GM19395 (cell line): ENCODE data around the gene SP5.
"Not testable (repeated sequence)": the region's sequence is repeated elsewhere in the genome, so short reads cannot be mapped to it uniquely, and the experiment has no call there.

ENCODE experiments used
- ATAC-seq: cut with Tn5 transposase; IDR thresholded peaks from one replicate; pipeline ENCODE4 v1.9.1; 2021; ENCODE audit warnings: mild to moderate bottlenecking, moderate library complexity; ENCODE audit not compliant: unreplicated experiment

Gene SP5

GRCh38 chr2:170715062-170715931 lies at the start of gene SP5:
SP5 (plus strand) TSS chr2:170715337; CDS start chr2:170715513, 176 bp downstream.
- no peak for ATAC-seq

GRCh38 chr2:170665743-170666142 lies 49.4 kb upstream of the SP5 start:
- no peak for ATAC-seq

DNA sequence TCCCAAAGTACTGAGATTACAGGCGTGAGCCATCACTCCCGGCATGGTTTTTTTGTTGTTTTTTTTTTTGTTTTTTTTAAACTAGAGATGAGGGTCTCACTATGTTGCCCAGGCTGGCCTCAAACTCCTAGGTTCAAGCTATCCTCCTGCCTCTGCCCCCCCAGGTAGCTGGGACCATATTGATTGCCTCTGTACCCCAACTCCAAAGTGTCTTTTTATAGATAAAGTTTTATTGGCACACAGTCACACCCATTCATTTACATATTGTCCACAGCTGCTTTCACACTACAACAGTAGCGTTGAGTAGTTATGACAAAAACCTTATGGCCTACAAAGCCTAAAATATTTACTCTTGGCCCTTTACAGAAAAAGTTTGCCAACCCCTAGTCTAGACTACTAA lies 45.2 kb upstream of the SP5 start:
- ATAC-seq, result no peak

DNA sequence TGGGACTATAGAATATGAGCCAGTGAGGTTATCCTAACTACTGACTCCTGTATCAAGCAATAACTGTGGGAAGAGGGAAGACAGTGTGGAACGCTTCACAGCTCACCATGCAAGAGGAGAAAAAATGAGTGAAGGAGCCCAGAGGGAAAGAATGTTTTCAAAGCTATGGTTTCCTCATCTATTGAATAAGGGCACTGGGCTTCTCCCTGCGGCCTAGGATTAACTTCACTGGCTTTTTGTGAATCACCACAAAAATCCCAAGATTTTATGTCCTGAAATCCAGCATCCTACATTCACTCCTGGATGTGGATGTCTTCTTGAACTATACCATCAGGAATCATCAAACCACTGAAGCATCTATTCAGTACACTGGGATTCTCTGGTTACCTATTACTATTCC lies 44.5 kb upstream of the SP5 start:
- ATAC-seq, result no peak

DNA sequence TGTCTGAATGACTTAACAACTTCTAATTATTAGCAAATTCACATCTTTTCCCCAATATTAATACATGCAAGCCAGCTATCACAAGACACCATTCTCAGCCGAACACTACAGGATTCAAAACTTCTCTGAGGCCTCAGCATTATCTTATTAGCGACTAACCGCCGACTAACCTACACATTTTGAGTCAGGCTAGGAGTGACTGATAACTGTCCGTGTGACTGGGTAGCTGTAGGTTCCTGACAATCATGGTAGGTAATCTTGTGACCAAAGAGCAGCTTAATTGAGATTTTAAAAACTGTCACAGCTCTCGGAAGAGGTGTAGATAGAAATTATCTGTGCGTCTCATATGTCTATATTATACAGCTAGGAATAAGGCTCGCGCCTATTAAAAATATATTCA lies 44.1 kb upstream of the SP5 start:
- ATAC-seq, result no peak

DNA sequence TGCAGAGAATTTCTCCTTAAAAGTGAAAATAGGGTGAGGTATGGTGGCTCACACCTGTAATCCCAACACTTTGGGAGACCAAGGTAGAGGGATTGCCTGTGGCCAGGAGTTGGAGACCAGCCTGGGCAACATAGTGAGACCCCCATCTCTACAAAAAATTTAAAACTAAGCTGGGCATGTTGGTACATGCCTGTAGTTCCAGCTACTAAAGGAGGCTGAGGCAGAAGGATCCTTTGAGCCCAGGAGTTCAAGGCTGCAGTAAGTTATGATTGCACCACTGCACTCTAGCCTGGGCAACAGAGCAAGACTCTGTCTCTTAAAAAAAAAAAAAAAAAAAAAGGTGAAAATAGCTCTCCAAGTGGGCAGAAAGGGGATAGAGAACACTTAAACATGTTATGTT lies 40.9 kb upstream of the SP5 start:
- not testable (repeated sequence) for ATAC-seq

- ATAC-seq, result no peak
These were observed 39.4 kb upstream of the SP5 start for GRCh38 chr2:170675701-170676100.

DNA sequence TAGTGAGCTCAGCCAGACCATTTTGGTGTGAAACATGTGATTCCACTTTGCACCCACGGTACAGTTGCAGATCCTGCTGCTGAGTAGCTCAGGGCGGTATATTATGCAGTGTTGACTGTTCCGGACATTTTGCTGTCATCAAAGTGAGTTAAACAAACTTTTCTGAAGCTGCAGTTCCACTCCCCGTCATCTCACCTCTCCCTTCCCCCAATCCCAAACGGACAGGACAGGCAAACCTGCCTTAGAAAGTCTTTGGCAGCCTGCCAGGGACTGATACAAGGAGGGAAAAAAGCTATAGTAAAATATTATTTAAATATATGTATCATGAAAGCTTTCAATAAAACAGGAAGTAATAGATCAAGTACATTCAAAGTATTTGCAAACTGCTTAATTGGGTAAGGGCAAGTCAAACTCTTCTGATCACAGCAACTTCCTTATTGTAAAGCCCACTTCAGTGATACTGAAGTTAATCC lies 35.5 kb upstream of the SP5 start:
- no peak for ATAC-seq

DNA sequence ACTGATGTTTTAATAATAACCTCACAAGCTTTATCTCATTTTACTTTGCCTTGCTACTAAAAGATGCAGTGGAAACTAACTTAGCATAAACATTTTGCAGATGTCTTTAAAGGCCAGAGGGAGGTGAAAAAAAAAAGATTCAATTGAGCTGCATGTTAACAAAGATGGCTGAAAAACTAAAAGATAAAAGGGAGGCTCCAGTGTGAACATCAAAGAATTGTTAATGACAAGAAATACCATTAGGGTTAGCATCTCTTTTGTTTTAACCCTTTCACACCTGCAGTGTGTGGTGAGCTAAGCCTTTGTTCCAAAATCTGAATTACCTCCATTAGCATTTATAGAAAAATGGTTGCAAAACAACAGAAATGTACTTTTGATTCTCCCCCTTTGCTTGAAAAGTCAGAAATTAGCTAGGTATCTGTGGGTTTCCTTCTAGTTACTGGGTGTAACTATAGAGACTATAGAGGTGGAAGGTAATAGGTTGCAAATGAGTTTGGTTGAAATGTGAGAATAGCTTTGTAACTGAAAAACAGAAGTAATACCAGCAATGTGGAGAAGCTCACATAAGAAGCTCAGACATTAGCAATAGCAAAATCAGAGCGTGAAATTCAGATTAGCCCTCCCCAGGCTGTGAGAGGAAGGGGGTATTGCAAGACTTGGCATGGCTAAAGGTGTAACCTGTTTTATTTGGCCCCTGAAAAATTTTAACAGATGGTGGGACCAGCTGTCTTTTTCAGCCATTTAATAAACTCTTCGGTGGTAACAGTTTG lies 34.8 kb upstream of the SP5 start:
- peak; percentile 99 for ATAC-seq

DNA sequence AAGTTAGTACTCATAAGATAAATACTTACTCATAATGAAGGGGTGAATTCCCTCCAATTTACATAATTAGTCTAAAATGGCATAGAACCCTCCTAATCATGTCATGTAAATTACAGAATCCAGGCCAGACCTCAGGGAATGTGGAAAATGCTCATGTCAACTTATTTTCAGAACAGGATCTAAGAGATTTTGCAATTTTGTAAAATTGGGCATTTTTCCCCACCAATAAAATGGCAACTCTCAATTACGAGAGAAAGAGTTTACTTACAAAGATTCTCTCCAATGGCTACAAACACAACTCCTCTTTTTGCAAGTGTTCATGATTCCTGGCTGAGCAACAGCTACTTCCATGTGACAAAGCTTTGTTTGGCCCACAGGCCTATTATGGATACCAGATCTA lies 33.8 kb upstream of the SP5 start:
- no peak for ATAC-seq

DNA sequence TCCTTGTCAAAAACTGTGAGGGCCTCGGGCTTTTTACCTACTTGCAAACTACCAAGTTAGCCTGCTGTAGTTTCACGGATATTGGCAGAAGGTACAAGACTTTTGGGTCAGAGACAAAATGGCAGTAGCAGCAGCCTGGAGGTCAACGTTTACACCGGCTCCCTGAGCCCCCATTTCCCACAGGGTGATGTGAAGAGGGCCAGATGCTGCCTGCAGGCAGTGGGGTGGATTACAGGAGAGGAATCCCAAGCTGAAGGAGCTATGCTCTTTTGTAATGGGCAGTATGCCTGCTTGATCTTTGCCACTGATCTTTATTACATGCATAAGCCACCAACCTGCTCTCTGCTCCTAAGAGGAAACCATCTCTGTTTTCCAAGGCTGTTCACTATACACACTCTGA lies 29.5 kb upstream of the SP5 start:
- ATAC-seq, result no peak

DNA sequence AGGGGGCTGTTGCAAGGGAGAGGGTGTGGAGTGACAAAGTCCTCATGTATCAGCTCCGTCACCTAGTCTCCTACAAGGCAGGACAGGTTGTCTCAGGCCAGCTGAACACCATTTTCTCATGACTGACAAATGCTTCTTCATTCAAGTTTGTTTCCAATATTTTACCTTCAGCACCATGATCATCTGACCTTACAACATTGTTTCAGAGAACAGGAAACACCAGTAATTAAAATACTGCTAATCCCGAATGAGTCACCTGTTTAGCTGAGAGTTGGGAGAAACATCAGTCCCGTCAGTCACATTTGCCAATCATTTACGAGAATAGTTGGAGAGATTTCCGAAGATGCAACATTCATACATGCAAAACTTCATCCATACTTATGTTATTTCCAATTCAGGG lies 25.7 kb upstream of the SP5 start:
- no peak for ATAC-seq

- ATAC-seq, result no peak
These were observed 24.5 kb upstream of the SP5 start for GRCh38 chr2:170690640-170691039.

DNA sequence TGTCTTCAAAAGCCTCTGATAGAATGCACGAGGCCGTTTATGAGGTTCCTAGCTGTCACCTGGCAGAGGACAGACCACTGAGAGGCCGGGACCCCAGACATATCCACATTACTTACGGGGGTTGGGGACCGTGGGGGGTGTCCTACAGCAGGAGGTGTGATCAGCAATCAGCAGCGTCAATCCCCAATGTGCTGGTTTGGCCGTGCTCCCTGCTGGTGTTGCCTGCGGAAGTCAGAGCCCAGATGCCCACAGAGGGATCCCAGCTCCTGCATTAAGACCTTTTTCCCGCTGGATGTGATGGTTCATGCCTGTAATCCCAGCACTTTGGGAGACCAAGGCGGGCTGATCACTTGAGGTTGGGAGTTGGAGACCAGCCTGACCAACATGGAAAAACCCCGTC lies 20.8 kb upstream of the SP5 start:
- no peak for ATAC-seq

GRCh38 chr2:170695521-170696410 lies 19.4 kb upstream of the SP5 start:
- no peak for ATAC-seq

DNA sequence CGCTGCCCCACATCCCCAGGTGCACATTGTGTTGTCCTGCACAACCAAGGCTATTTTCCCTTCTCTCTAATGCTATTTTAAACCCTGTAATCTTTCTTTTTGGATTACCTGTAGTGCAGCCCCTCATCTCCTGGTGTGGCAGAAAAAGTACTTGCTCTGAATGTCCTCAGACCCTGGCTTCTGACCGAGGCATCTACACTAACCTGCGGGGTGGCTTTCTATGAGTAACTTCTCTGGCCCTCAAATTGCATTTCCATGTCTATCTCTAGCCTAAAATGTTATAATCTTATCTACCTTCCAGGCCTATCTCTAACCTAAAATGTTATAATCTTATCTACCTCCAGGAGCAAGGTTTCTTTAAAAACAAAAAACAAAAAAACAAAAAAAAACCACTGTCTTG lies 18.2 kb upstream of the SP5 start:
- no peak for ATAC-seq

GRCh38 chr2:170701011-170701410 lies 14.1 kb upstream of the SP5 start:
- no peak for ATAC-seq

GRCh38 chr2:170703776-170704476 lies 11.2 kb upstream of the SP5 start:
- ATAC-seq, result no peak

DNA sequence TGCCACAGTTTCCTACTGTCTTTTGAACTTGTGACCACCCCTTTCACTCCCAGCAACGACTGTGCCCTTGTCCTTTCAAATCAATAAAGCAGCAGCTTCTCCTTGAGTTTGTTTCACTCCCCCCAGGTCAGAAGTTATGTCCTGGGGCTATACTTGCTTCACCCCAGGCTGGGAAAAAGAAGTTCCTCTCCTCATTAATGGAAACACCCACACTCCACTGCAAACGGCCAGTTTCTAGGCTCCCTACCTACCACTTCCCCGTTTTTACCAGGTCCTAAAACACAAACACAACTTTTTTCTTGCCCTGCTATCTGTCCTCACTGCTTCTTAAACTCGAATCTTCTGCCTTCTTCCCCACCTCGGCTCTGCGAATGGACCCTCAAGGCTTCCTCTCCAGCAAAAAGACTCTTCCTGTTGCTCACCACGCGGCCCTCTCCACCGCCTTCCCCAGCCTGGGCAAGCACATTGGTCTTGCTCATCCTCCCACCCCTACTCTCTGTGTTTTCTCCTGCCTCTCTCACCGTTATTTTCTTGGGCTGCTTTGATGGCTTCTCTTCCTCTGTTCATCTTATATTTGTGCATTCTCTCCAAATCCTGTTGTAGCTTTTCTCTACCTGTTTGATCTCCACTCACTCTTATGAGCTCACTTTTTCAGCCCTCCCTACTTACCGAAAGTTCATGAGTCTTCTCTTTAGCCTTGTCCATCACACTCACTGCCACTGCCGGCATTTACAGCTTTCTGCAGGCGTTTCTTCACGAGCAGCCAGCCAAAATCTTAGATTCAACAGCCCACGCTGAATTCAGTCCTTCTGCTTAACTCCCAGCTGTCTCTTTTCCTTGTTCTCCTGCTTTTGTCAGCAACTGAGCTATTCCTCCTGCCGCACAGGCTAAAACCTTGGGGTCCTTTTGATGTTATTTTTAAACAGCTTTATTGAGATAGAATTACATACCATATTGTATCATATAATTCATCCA lies 7.0 kb upstream of the SP5 start:
- ATAC-seq, result no peak
